Measurements from ENCODE around the gene ARHGAP24. TPM values are rescaled to one million over a fixed set of nuclear protein-coding genes. Genes with fewer than 3 reads are reported as not detected.

ARHGAP24 gene
- total and polyA plus RNA-seq, 10 of the 15 experiments (the other 5 are each of a cell fraction or from before 2014, with no cell fraction given): 0.10 to 4.2 (median 0.52) TPM

DNA sequence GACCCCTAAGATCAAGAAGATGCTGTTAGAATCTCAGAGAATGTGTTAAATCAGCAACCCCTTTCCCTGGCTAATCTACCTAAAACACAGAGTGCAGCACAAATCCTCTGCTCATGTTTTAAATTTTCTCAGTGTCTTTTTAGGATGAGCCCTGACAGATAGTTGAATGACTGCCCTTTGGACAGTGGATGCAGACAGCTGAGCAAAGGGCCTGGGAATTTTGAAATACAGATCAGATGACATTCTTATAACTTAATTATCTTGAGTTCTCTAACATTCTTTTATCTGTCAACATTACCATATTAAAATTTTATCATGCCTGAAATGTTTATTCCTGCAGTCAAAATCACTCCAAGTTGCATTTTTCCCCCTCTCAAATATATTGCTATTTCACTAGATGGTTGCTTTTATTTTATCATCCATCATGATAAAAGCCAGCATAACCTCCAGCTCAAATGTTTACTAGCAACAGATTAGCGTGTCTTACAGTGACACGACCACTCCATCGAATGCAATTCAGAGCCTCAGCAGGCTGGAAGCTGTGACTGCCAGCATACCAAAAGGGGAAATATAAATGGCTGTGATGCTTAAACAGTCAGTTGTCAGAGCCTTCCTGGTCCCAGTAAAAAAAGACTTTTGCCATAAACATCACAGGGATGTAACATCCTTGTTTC lies 22.8 kb upstream of the ARHGAP24 start (continued):
- TF ChIP-seq HDGF (IDR thresholded peaks at IDR 0.05): no peak
- TF ChIP-seq, protein P1, sequence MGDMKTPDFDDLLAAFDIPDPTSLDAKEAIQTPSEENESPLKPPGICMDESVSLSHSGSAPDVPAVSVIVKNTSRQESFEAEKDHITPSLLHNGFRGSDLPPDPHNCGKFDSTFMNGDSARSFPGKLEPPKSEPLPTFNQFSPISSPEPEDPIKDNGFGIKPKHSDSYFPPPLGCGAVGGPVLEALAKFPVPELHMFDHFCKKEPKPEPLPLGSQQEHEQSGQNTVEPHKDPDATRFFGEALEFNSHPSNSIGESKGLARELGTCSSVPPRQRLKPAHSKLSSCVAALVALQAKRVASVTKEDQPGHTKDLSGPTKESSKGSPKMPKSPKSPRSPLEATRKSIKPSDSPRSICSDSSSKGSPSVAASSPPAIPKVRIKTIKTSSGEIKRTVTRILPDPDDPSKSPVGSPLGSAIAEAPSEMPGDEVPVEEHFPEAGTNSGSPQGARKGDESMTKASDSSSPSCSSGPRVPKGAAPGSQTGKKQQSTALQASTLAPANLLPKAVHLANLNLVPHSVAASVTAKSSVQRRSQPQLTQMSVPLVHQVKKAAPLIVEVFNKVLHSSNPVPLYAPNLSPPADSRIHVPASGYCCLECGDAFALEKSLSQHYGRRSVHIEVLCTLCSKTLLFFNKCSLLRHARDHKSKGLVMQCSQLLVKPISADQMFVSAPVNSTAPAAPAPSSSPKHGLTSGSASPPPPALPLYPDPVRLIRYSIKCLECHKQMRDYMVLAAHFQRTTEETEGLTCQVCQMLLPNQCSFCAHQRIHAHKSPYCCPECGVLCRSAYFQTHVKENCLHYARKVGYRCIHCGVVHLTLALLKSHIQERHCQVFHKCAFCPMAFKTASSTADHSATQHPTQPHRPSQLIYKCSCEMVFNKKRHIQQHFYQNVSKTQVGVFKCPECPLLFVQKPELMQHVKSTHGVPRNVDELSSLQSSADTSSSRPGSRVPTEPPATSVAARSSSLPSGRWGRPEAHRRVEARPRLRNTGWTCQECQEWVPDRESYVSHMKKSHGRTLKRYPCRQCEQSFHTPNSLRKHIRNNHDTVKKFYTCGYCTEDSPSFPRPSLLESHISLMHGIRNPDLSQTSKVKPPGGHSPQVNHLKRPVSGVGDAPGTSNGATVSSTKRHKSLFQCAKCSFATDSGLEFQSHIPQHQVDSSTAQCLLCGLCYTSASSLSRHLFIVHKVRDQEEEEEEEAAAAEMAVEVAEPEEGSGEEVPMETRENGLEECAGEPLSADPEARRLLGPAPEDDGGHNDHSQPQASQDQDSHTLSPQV (IDR thresholded peaks at IDR 0.05): no peak

- no peaks in the 10 kb centered on the region for H4K20me1 ChIP-seq (ENCODE audit: control insufficient read depth, insufficient read depth)
- H2AFZ ChIP-seq (ENCODE audit: control insufficient read depth, low read depth, low read length): no peak overlapping the region
- ChIA-PET POLR2A (no interaction called here), CTCF (no interaction called here), SMC1A (ENCODE audit: uncharacterized antibody, unreplicated experiment) (no interaction called here), RAD21 (ENCODE audit: unreplicated experiment) (no interaction called here)
- intact Hi-C loops (cut with micrococcal nuclease; ENCODE audit: unreplicated experiment): no loop called here
- no peak for DNase-seq (ENCODE audit: low read depth, low spot score)
- H3K4me2 ChIP-seq (ENCODE audit: control insufficient read depth, insufficient read depth): no peak overlapping the region
- ATAC-seq: no peak
- H3K4me1 ChIP-seq (ENCODE audit: control insufficient read depth, insufficient read depth, low read length): no peaks in the 10 kb centered on the region
- no peak overlapping the region for H3K27ac ChIP-seq (ENCODE audit: control insufficient read depth, insufficient read depth)
- in situ Hi-C loops (cut with MboI): no loop called here
- no peaks in the 10 kb centered on the region for H3K36me3 ChIP-seq (ENCODE audit: control insufficient read depth in 2 of 2, insufficient read depth in 2 of 2, low read length in 1 of 2)
- H3K4me3 ChIP-seq: no peak overlapping the region
- H3K79me2 ChIP-seq (ENCODE audit: control insufficient read depth, insufficient read depth, low read length): no peaks in the 10 kb centered on the region
- no peaks in the 10 kb centered on the region for H3K27me3 ChIP-seq (replicated peaks in 1 of 2; ENCODE audit: control insufficient read depth in 2 of 2, insufficient read depth in 2 of 2, low read length in 1 of 2)
- no peaks in the 10 kb centered on the region for H3K9me3 ChIP-seq (replicated peaks; ENCODE audit: control insufficient read depth, insufficient read depth, low read length)
- H3K9ac ChIP-seq (ENCODE audit: control insufficient read depth, insufficient read depth, low read length): no peak overlapping the region
- no peak for FAIRE-seq
- BruUV-seq (replicated peaks): no TSS peak
- TF ChIP-seq IRF5 (IDR thresholded peaks at IDR 0.05; ENCODE audit: borderline replicate concordance): no peak
- TF ChIP-seq CEBPB (IDR thresholded peaks at IDR 0.05; ENCODE audit: borderline replicate concordance in 1 of 2, low read depth in 2 of 2, low read length in 2 of 2): no peak
- no peak for TF ChIP-seq ZSCAN29 (IDR thresholded peaks at IDR 0.05)
- TF ChIP-seq ZNF274 (IDR thresholded peaks at IDR 0.05; ENCODE audit: insufficient read depth, insufficient read length): no peak
- no peak for TF ChIP-seq DPF2 (IDR thresholded peaks at IDR 0.05)
- TF ChIP-seq RFX5 (IDR thresholded peaks at IDR 0.05; ENCODE audit: low read depth, low read length): no peak
- TF ChIP-seq RELA (IDR thresholded peaks at IDR 0.05; ENCODE audit: borderline replicate concordance, partially characterized antibody): no peak
- TF ChIP-seq ELK1 (IDR thresholded peaks at IDR 0.05; ENCODE audit: low read depth, low read length): no peak
- no peak for TF ChIP-seq KLF5 (IDR thresholded peaks at IDR 0.05; ENCODE audit: partially characterized antibody)
- TF ChIP-seq PBX3 (IDR thresholded peaks at IDR 0.05; ENCODE audit: insufficient replicate concordance, low read depth, low read length): no peak
- TF ChIP-seq MTA3 (IDR thresholded peaks at IDR 0.05; ENCODE audit: borderline replicate concordance, low read length): no peak
Observed at GRCh38 chr4:85455942-85456341, 19.0 kb upstream of the ARHGAP24 start.
